ENCODE results near the gene VEGFD.

The VEGFD gene

DNA sequence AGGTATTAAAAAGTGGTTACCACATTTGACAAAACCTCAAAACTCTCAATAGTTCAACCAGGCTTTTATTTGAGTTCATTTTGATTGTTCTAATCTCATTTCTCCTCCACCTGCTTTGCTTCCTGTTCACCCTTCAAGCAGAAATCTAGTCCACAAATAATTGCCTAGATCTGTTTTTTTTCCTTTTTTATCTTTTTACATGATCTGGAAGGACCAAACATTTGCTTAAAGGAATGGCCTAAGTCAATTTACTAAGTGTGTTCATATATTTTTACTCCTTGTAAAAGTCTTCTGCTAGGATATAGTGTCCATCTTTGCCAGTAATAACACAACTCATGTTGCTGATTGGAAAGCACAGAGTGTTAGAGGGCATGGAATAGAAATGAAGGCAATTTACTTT is 26.2 kb upstream of the VEGFD start:
- Histone ChIP-seq H3K4me3 (no peak overlapping the region), H3K9ac (no peak overlapping the region), H3K4me2 (no peak overlapping the region), H3K4me1 (no peaks in the 10 kb centered on the region), H3K36me3 (no peaks in the 10 kb centered on the region), H3K9me3 (no peaks in the 10 kb centered on the region), H4K20me1 (peaks cover 20% of the 10 kb centered on the region; the same call in 1 of the 2 replicates), H3K27me3 (peaks cover 97% of the 10 kb centered on the region), H3K27ac (no peak overlapping the region)
- no peak for TF ChIP-seq Cebpa-rat (IDR thresholded peaks at IDR 0.05)

DNA sequence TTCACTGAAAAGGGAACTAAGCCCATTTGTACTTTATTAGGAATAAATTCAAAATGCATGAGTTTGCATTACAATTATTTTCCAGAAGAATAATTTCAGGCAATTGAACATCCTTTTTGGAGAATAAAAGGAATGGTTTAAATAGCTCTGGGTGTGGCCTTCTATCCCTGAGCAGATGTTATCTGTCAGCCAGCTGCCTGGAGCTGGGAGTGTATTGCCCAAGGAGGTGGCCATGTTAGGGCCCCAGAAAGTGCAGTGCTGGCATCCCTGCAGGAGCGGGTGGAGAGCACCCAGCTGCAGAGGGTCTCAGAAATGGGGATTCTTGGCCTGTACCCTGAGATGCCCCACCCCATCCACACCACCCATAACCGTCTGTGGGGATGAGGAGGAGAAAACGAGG is 21.6 kb upstream of the VEGFD start:
- Histone ChIP-seq H3K4me3 (no peak overlapping the region), H3K27ac (no peak overlapping the region), H3K9ac (no peak overlapping the region), H3K36me3 (no peaks in the 10 kb centered on the region), H3K27me3 (peaks cover 95% of the 10 kb centered on the region), H3K9me3 (no peaks in the 10 kb centered on the region), H3K4me2 (no peak overlapping the region), H4K20me1 (peaks cover 20% of the 10 kb centered on the region; the same call in 1 of the 2 replicates), H3K4me1 (peaks cover 5% of the 10 kb centered on the region; the same call in 1 of the 2 replicates)
- TF ChIP-seq Cebpa-rat (IDR thresholded peaks at IDR 0.05), result no peak

DNA sequence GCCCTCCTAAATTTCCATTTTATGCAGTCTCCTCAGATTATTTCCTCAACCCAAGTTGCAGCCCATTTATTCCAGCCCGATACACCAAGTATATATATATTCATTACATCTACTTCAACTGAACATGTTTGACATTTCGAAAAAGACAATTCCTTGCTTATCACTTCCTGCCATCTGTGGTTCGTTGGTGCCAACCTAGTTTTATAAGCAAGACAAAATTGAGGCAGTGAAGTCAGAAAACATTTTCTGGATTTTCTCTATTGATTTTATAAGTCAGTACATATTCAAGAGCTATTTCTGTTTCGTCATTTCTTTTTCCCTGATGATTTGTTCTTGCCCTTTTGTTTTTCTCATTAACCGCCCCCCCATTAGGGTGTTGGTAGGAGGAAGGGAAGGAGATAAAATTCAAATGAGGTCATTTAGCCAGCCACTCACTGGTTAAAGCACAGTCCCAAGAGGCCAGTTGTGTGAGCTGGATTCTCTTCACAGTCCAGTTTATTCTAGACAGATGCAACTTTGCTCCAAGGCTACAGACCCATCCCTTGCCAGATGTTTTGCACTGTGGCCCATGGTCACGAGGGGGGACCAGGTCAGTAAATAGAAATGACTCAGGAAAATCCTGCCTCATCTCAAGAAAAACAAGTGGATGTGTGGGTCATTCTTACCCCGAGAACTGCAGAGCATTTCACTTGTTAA is 20.3 kb upstream of the VEGFD start:
- Histone ChIP-seq H3K4me2 (peak overlapping the region; percentile 15; the same call in 1 of the 2 replicates), H3K4me3 (no peak overlapping the region), H4K20me1 (peaks cover 12% of the 10 kb centered on the region; the same call in 1 of the 2 replicates), H3K27ac (no peak overlapping the region), H3K4me1 (peaks cover 5% of the 10 kb centered on the region; the same call in 1 of the 2 replicates), H3K9ac (no peak overlapping the region), H3K27me3 (peaks cover 95% of the 10 kb centered on the region), H3K36me3 (no peaks in the 10 kb centered on the region), H3K9me3 (no peaks in the 10 kb centered on the region)
- TF ChIP-seq Cebpa-rat (IDR thresholded peaks at IDR 0.05), result no peak

- H3K9me3 ChIP-seq, result no peaks in the 10 kb centered on the region
- peaks cover 89% of the 10 kb centered on the region for H3K27me3 ChIP-seq
- no peak overlapping the region for H3K9ac ChIP-seq
- no peaks in the 10 kb centered on the region for H3K36me3 ChIP-seq
- no peak overlapping the region for H3K27ac ChIP-seq
- 0 out of 2 replicates have a peak, but pooled peaks cover 6% of the 10 kb centered on the region for H4K20me1 ChIP-seq
- TF ChIP-seq Cebpa-rat (IDR thresholded peaks at IDR 0.05), result no peak
- H3K4me1 ChIP-seq, result peaks cover 5% of the 10 kb centered on the region; the same call in 1 of the 2 replicates
- H3K4me2 ChIP-seq, result no peak overlapping the region
- no peak overlapping the region for H3K4me3 ChIP-seq
These were observed 17.2 kb upstream of the VEGFD start for GRCh38 chrX:15401378-15401777.

DNA sequence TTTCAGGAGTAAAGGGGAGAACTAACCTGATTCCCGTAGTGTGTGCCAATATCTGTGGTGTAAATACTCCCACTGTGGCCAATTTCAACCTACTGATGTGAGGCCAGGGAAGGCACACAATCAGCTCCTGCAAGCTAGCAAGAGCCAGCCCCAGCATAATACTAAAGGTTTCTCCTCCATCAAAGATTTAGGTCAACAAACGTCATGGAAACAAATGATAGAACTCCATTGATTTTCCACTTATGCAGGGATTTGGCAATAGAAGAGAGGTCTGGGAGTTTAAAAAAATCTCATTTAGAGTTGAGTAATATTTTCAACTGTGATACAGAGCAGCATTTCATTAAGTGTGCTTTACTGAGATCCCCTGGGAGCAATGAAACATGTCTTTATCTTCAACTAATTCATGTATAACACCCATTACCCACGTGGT is 15.8 kb upstream of the VEGFD start:
- Histone ChIP-seq H3K27me3 (peaks cover 89% of the 10 kb centered on the region), H4K20me1 (no peaks in the 10 kb centered on the region), H3K4me3 (no peak overlapping the region), H3K4me1 (peaks cover 5% of the 10 kb centered on the region; the same call in 1 of the 2 replicates), H3K27ac (no peak overlapping the region), H3K36me3 (no peaks in the 10 kb centered on the region), H3K9ac (no peak overlapping the region), H3K9me3 (no peaks in the 10 kb centered on the region), H3K4me2 (no peak overlapping the region)
- TF ChIP-seq Cebpa-rat (IDR thresholded peaks at IDR 0.05), result no peak

- Histone ChIP-seq H3K9me3 (no peaks in the 10 kb centered on the region), H3K36me3 (no peaks in the 10 kb centered on the region), H4K20me1 (no peaks in the 10 kb centered on the region), H3K27me3 (peaks cover 88% of the 10 kb centered on the region), H3K27ac (no peak overlapping the region), H3K9ac (no peak overlapping the region), H3K4me3 (no peak overlapping the region), H3K4me2 (no peak overlapping the region), H3K4me1 (no peaks in the 10 kb centered on the region)
- no peak for TF ChIP-seq Cebpa-rat (IDR thresholded peaks at IDR 0.05)
These were observed 14.7 kb upstream of the VEGFD start for GRCh38 chrX:15398874-15399273.

- Histone ChIP-seq H3K36me3 (no peaks in the 10 kb centered on the region), H3K4me2 (no peak overlapping the region), H3K27me3 (peaks cover 79% of the 10 kb centered on the region), H3K9me3 (no peaks in the 10 kb centered on the region), H3K27ac (no peak overlapping the region), H4K20me1 (peaks cover 7% of the 10 kb centered on the region; the same call in 1 of the 2 replicates), H3K4me3 (no peak overlapping the region), H3K4me1 (no peaks in the 10 kb centered on the region), H3K9ac (no peak overlapping the region)
- TF ChIP-seq Cebpa-rat (IDR thresholded peaks at IDR 0.05), result no peak
These were observed 11.6 kb upstream of the VEGFD start for GRCh38 chrX:15395789-15396188.

DNA sequence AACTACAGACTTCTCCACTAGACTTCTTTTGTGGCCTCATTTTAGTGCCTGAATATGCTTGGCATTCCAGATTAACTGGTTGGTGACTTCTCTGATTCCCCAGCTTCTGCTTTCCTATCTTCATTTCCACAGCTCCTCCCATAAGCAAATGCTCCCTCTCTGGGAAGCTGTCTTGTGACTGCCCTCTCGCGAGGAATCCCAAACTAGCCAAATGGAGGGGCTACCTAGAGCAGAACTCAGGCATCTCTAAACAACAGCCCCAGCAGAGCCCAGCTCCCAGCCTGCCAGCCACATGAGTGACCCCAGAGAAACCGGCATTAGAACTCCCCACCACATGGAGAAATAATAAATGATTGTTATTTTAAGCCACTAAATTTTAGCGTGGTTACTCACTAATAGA is 7.6 kb upstream of the VEGFD start:
- Histone ChIP-seq H3K4me2 (no peak overlapping the region), H4K20me1 (peaks cover 7% of the 10 kb centered on the region; the same call in 1 of the 2 replicates), H3K27ac (no peak overlapping the region), H3K27me3 (peaks cover 77% of the 10 kb centered on the region), H3K36me3 (no peaks in the 10 kb centered on the region), H3K4me3 (no peak overlapping the region), H3K9me3 (no peaks in the 10 kb centered on the region), H3K9ac (no peak overlapping the region), H3K4me1 (no peaks in the 10 kb centered on the region)
- TF ChIP-seq Cebpa-rat (IDR thresholded peaks at IDR 0.05), result no peak

GRCh38 chrX:15382813-15383212 is 1.4 kb downstream of the VEGFD start:
- Histone ChIP-seq H4K20me1 (peaks cover 16% of the 10 kb centered on the region; the same call in 1 of the 2 replicates), H3K36me3 (no peaks in the 10 kb centered on the region), H3K9ac (no peak overlapping the region), H3K27ac (no peak overlapping the region), H3K9me3 (no peaks in the 10 kb centered on the region), H3K4me3 (no peak overlapping the region), H3K4me1 (no peaks in the 10 kb centered on the region), H3K27me3 (peaks cover 98% of the 10 kb centered on the region), H3K4me2 (no peak overlapping the region)
- no peak for TF ChIP-seq Cebpa-rat (IDR thresholded peaks at IDR 0.05)

GRCh38 chrX:15376956-15377355 is 7.3 kb downstream of the VEGFD start:
- no peak for TF ChIP-seq Cebpa-rat (IDR thresholded peaks at IDR 0.05)

More at GRCh38 chrX:15376956-15377355, 7.3 kb downstream of the VEGFD start:
- Histone ChIP-seq H3K9me3 (no peaks in the 10 kb centered on the region), H3K27me3 (peaks cover 96% of the 10 kb centered on the region), H3K4me2 (no peak overlapping the region), H3K27ac (no peak overlapping the region), H3K4me1 (no peaks in the 10 kb centered on the region), H3K36me3 (no peaks in the 10 kb centered on the region), H3K9ac (no peak overlapping the region), H4K20me1 (peaks cover 4% of the 10 kb centered on the region; the same call in 1 of the 2 replicates), H3K4me3 (no peak overlapping the region)

Measured in BLaER1 (cell line).